ENCODE results near the gene TMEM11. TPM values are rescaled to one million over a fixed set of nuclear protein-coding genes. Genes with fewer than 3 reads are reported as not detected.

The TMEM11 gene
- total RNA-seq, 1 donor from 2014 or later: 39.7 TPM

- intact Hi-C loops (cut with micrococcal nuclease): no loop called here
- no peak overlapping the region for H3K27ac ChIP-seq (replicated peaks)
- TF ChIP-seq, protein P1, sequence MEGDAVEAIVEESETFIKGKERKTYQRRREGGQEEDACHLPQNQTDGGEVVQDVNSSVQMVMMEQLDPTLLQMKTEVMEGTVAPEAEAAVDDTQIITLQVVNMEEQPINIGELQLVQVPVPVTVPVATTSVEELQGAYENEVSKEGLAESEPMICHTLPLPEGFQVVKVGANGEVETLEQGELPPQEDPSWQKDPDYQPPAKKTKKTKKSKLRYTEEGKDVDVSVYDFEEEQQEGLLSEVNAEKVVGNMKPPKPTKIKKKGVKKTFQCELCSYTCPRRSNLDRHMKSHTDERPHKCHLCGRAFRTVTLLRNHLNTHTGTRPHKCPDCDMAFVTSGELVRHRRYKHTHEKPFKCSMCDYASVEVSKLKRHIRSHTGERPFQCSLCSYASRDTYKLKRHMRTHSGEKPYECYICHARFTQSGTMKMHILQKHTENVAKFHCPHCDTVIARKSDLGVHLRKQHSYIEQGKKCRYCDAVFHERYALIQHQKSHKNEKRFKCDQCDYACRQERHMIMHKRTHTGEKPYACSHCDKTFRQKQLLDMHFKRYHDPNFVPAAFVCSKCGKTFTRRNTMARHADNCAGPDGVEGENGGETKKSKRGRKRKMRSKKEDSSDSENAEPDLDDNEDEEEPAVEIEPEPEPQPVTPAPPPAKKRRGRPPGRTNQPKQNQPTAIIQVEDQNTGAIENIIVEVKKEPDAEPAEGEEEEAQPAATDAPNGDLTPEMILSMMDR (IDR thresholded peaks at IDR 0.05; ENCODE audit: borderline replicate concordance): no peak
Observed at GRCh38 chr17:21149621-21150020, 64.3 kb downstream of the TMEM11 start.

More at GRCh38 chr17:21149621-21150020, 64.3 kb downstream of the TMEM11 start:
- Histone ChIP-seq H3K4me1 (peaks cover 13% of the 10 kb centered on the region), H3K4me3 (no peak overlapping the region), H3K9me3 (replicated peaks) (peaks cover 12% of the 10 kb centered on the region), H3K27me3 (ENCODE audit: low read depth) (no peaks in the 10 kb centered on the region), H3K36me3 (peaks cover 4% of the 10 kb centered on the region)
- DNase-seq: no peak

Other genes with a start within 250 kb of the TMEM11 start
- 159 TPM for gene USP22, start 171.2 kb downstream of the TMEM11 start, total RNA-seq
- 33.4 TPM for gene DHRS7B, start 87.2 kb downstream of the TMEM11 start, total RNA-seq
- 17.7 TPM for gene NATD1, start 39.2 kb upstream of the TMEM11 start, total RNA-seq
- 41.7 TPM for gene MAP2K3, start 70.5 kb upstream of the TMEM11 start, total RNA-seq
- gene KCNJ12, start 162.2 kb upstream of the TMEM11 start, total RNA-seq: 12.3 TPM

Data from left ventricle myocardium inferior (tissue), 1 donor.